Measurements from ENCODE around the gene PDK1.

DNA sequence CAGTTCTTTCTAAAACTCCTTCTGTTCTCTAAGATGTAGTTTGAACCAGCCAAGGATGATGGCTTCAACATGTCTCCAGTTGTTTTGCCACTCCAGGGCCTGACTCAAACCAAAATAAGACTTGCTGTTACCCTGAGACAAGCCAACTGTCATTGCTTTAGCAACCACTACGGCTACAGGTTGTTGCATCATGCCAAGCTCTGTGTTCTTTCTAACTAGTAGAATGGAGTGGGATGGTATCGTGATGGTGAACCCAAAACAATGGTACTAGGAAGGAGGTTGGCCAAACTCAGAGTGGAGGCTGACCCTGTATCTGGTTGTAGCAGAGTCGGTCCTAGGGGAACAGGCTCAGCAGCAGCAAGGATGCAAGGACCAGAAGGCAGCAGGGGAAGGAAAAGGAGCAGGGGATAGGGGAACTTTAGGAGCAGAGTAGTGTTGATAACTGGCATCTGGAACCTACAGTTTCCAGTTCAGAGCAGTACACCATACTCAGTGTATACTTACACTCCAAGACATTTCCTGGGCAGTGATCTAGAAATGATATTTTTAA, 51.6 kb downstream of the PDK1 start:
- TF ChIP-seq CTCF (IDR thresholded peaks at IDR 0.05 in 8 of 11, conservative IDR thresholded peaks at IDR 0.05 in 3 of 11) (no peak), POLR2A (IDR thresholded peaks at IDR 0.05) (no peak)

All from spleen (tissue), 7 donors.